Measurements from ENCODE around the gene WDR81. TPM values are rescaled to one million over a fixed set of nuclear protein-coding genes. Genes with fewer than 3 reads are reported as not detected.

The WDR81 gene
- total and polyA plus RNA-seq, 2 donors (not counting 3 experiments of a cell fraction or from before 2014, with no cell fraction given), result 10.4 to 17.3 TPM

- FAIRE-seq (no peak), DNase-seq (ENCODE audit: low read depth, low spot score) (no peak)
- no peaks in the 10 kb centered on the region for H3K4me1 ChIP-seq (ENCODE audit: control insufficient read depth, extremely low read depth, insufficient read depth, low read length)
- H4K20me1 ChIP-seq (replicated peaks; ENCODE audit: control insufficient read depth, extremely low read depth, insufficient read depth, low read length), result no peaks in the 10 kb centered on the region
- H3K4me3 ChIP-seq (replicated peaks in 1 of 3; ENCODE audit: insufficient read depth in 1 of 3, low read depth in 1 of 3, low read length in 3 of 3), result no peak overlapping the region
- BruUV-seq (replicated peaks), result no TSS peak
- no peaks in the 10 kb centered on the region for H3K79me2 ChIP-seq (ENCODE audit: control insufficient read depth, insufficient read depth, low read length)
- no peak overlapping the region for H3K9ac ChIP-seq (replicated peaks; ENCODE audit: extremely low read depth, insufficient read depth, low read length)
- no peak overlapping the region for H3K4me2 ChIP-seq (ENCODE audit: insufficient read depth, low read length)
- CTCF ChIA-PET, result no interaction called here
- H3K9me1 ChIP-seq (replicated peaks; ENCODE audit: control insufficient read depth, extremely low read depth, insufficient read depth, low read length), result no peaks in the 10 kb centered on the region
- no peak for TF ChIP-seq GATA2 (IDR thresholded peaks at IDR 0.05; ENCODE audit: insufficient read depth, insufficient read length, low read depth, low read length)
- no peak for TF ChIP-seq EZH2 (IDR thresholded peaks at IDR 0.05; ENCODE audit: borderline replicate concordance, low read depth, low read length, severe bottlenecking)
- TF ChIP-seq MYC (IDR thresholded peaks at IDR 0.05; ENCODE audit: low read depth, low read length), result no peak
- TF ChIP-seq JUN (IDR thresholded peaks at IDR 0.05; ENCODE audit: borderline replicate concordance, insufficient read depth, insufficient read length, low read depth), result no peak
- no peaks in the 10 kb centered on the region for H3K27me3 ChIP-seq (ENCODE audit: control insufficient read depth in 2 of 2, insufficient read depth in 2 of 2, low read length in 2 of 2)
- H2AFZ ChIP-seq (ENCODE audit: low read depth, low read length), result no peak overlapping the region
- dilution Hi-C loops (cut with MboI; ENCODE audit: extremely low pct_ligation_motif_present, low sequenced_read_pairs) (no loop called here), intact Hi-C loops (cut with micrococcal nuclease) (no loop called here)
- H3K27ac ChIP-seq (ENCODE audit: insufficient read depth, low read depth, low read length), result no peak overlapping the region
- H3K36me3 ChIP-seq (ENCODE audit: control insufficient read depth in 2 of 2, extremely low read depth in 1 of 2, insufficient read depth in 2 of 2, low read length in 2 of 2), result no peaks in the 10 kb centered on the region
- POLR2A ChIA-PET, result no interaction called here
- no peaks in the 10 kb centered on the region for H3K9me3 ChIP-seq (replicated peaks; ENCODE audit: control insufficient read depth, insufficient read depth, low read length)
Measured at GRCh38 chr17:1703063-1703462, 21.4 kb upstream of the WDR81 start.

GRCh38 chr17:1705004-1705403, 19.5 kb upstream of the WDR81 start:
- ChIA-PET POLR2A (interaction anchor here (1.1 kb wide), 1 partner anchor 10 kb away, joined by 3 read pairs; no protein-coding TSS in a partner anchor), CTCF (no interaction called here)
- H3K4me3 ChIP-seq (replicated peaks in 1 of 3; ENCODE audit: insufficient read depth in 1 of 3, low read depth in 1 of 3, low read length in 3 of 3), result no peak overlapping the region
- intact Hi-C loops (cut with micrococcal nuclease), result no loop called here
- H3K36me3 ChIP-seq (ENCODE audit: control insufficient read depth in 2 of 2, extremely low read depth in 1 of 2, insufficient read depth in 2 of 2, low read length in 2 of 2), result no peaks in the 10 kb centered on the region
- FAIRE-seq, result no peak
- H3K4me1 ChIP-seq (ENCODE audit: control insufficient read depth, extremely low read depth, insufficient read depth, low read length), result no peaks in the 10 kb centered on the region
- H3K9me3 ChIP-seq (replicated peaks; ENCODE audit: control insufficient read depth, insufficient read depth, low read length), result no peaks in the 10 kb centered on the region
- no peak overlapping the region for H3K9ac ChIP-seq (replicated peaks; ENCODE audit: extremely low read depth, insufficient read depth, low read length)
- no peak overlapping the region for H3K4me2 ChIP-seq (ENCODE audit: insufficient read depth, low read length)
- no peak for DNase-seq (ENCODE audit: low read depth, low spot score)
- dilution Hi-C loops (cut with MboI; ENCODE audit: extremely low pct_ligation_motif_present, low sequenced_read_pairs), result no loop called here
- H3K9me1 ChIP-seq (replicated peaks; ENCODE audit: control insufficient read depth, extremely low read depth, insufficient read depth, low read length), result no peaks in the 10 kb centered on the region
- H3K79me2 ChIP-seq (ENCODE audit: control insufficient read depth, insufficient read depth, low read length), result no peaks in the 10 kb centered on the region
- BruUV-seq (replicated peaks), result no TSS peak
- H3K27me3 ChIP-seq (ENCODE audit: control insufficient read depth in 2 of 2, insufficient read depth in 2 of 2, low read length in 2 of 2), result no peaks in the 10 kb centered on the region
- no peak overlapping the region for H2AFZ ChIP-seq (ENCODE audit: low read depth, low read length)
- no peak overlapping the region for H3K27ac ChIP-seq (ENCODE audit: insufficient read depth, low read depth, low read length)
- no peak for TF ChIP-seq CTCF (IDR thresholded peaks at IDR 0.05; ENCODE audit: extremely low read depth in 1 of 2, insufficient read depth in 1 of 2, low read depth in 1 of 2, low read length in 2 of 2)
- no peak for TF ChIP-seq EZH2 (IDR thresholded peaks at IDR 0.05; ENCODE audit: borderline replicate concordance, low read depth, low read length, severe bottlenecking)
- TF ChIP-seq POLR2A (IDR thresholded peaks at IDR 0.05; ENCODE audit: low read depth, low read length), result no peak
- TF ChIP-seq MAX (IDR thresholded peaks at IDR 0.05; ENCODE audit: insufficient read depth, insufficient read length), result no peak
- TF ChIP-seq MYC (IDR thresholded peaks at IDR 0.05; ENCODE audit: low read depth, low read length), result no peak
- TF ChIP-seq GATA2 (IDR thresholded peaks at IDR 0.05; ENCODE audit: insufficient read depth, insufficient read length, low read depth, low read length), result no peak
- no peak for TF ChIP-seq FOS (IDR thresholded peaks at IDR 0.05; ENCODE audit: borderline replicate concordance, insufficient read depth, low read length)
- no peak for TF ChIP-seq POLR2AphosphoS5 (IDR thresholded peaks at IDR 0.05; ENCODE audit: insufficient read depth, low read depth, low read length)
- no peak for TF ChIP-seq JUN (IDR thresholded peaks at IDR 0.05; ENCODE audit: borderline replicate concordance, insufficient read depth, insufficient read length, low read depth)
- no peaks in the 10 kb centered on the region for H4K20me1 ChIP-seq (replicated peaks; ENCODE audit: control insufficient read depth, extremely low read depth, insufficient read depth, low read length)

Measured in endothelial cell of umbilical vein (primary cell).